Neutrophil (primary cell): ENCODE results near the gene SLC25A45.

Experiments used
- H3K27ac ChIP-seq: fragments of 200-600 bp; sonication (generic); 2 replicates; pipeline ENCODE4 v1.5.1; 2016; ENCODE audit warnings: mild to moderate bottlenecking, moderate library complexity
- H3K27me3 ChIP-seq: fragments of 200-600 bp; sonication (generic); 2 replicates; pipeline ENCODE4 v1.6.0; 2016; ENCODE audit warnings: mild to moderate bottlenecking
- H3K36me3 ChIP-seq: fragments of 200-600 bp; sonication (generic); 2 replicates; pipeline ENCODE4 v1.5.1; 2017
- H3K4me1 ChIP-seq, 2 experiments: fragments of 200-600 bp in 1 of 2; sonication (generic) in 1 of 2; 1 replicate in 1 of 2; 2 replicates in 1 of 2; pipeline versions ENCODE4 v1.5.1 to v1.6.1; 2013 to 2016; ENCODE audit warnings: low read depth in 1 of 2, low read length in 1 of 2, mild to moderate bottlenecking in 1 of 2, moderate library complexity in 1 of 2; ENCODE audit not compliant: control insufficient read depth in 1 of 2, insufficient read depth in 1 of 2
- H3K4me3 ChIP-seq, 2 experiments: fragments of 200-600 bp in 1 of 2; sonication (generic) in 1 of 2; 1 replicate in 1 of 2; 2 replicates in 1 of 2; pipeline ENCODE4 v1.5.1; 2013 to 2016; ENCODE audit warnings: low read depth in 1 of 2, low read length in 1 of 2, mild to moderate bottlenecking in 1 of 2, moderate library complexity in 1 of 2
- H3K9me3 ChIP-seq: fragments of 200-600 bp; sonication (generic); 2 replicates; pipeline ENCODE4 v1.5.1; 2016
- TF ChIP-seq, protein P1 (sequence below): fragments of 200-600 bp; sonication (generic); IDR thresholded peaks from 2 replicates; pipeline ENCODE4 v1.5.1; 2016; ENCODE audit warnings: antibody characterized with exemption

Gene SLC25A45

DNA sequence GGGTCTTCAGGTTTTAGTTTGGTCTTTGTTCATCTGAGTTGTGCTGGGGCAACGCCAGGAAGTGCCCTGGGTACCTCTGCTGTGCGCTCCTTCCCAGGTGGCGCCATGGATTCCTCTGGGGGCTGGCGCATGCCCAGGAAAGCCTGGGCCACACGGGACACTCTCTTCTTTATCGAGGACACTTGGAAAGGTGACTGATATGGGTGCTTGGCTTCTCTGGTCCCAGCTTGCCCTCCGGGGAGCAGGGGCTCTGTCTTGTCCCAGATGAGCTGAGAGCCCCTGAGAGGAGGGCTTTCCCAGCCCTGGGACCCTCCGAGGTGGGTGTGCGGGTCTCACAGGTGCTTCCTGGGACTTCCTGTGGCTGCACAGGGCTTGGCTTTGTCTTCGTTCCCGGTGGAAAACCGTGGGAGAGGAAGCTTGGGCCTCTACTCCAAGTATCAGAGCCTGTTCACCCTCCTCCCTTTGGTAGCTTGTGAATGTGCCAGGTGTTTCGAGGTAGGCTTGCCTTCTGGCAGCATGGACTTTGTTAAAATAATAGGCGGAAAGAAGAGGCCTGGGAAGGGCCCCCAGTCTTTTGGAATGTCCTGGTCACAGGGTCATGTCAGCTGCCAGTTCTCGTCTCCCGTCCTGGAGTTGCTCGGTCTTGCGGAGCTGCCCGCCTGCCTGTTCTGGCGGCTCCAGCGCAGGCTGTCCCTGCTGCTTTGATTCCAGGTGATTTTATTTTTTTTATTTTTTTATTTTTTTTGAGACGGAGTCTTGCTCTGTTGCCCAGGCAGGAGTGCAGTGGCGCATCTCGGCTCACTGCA, 30.0 kb upstream of the SLC25A45 start:
- Histone ChIP-seq H3K9me3 (no peaks in the 10 kb centered on the region), H3K27ac (no peak overlapping the region), H3K4me1 (peaks cover 19% of the 10 kb centered on the region in 2 experiments), H3K4me3 (no peak overlapping the region), H3K36me3 (peaks cover 65% of the 10 kb centered on the region), H3K27me3 (no peaks in the 10 kb centered on the region)
- TF ChIP-seq, protein P1, sequence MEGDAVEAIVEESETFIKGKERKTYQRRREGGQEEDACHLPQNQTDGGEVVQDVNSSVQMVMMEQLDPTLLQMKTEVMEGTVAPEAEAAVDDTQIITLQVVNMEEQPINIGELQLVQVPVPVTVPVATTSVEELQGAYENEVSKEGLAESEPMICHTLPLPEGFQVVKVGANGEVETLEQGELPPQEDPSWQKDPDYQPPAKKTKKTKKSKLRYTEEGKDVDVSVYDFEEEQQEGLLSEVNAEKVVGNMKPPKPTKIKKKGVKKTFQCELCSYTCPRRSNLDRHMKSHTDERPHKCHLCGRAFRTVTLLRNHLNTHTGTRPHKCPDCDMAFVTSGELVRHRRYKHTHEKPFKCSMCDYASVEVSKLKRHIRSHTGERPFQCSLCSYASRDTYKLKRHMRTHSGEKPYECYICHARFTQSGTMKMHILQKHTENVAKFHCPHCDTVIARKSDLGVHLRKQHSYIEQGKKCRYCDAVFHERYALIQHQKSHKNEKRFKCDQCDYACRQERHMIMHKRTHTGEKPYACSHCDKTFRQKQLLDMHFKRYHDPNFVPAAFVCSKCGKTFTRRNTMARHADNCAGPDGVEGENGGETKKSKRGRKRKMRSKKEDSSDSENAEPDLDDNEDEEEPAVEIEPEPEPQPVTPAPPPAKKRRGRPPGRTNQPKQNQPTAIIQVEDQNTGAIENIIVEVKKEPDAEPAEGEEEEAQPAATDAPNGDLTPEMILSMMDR = no peak

DNA sequence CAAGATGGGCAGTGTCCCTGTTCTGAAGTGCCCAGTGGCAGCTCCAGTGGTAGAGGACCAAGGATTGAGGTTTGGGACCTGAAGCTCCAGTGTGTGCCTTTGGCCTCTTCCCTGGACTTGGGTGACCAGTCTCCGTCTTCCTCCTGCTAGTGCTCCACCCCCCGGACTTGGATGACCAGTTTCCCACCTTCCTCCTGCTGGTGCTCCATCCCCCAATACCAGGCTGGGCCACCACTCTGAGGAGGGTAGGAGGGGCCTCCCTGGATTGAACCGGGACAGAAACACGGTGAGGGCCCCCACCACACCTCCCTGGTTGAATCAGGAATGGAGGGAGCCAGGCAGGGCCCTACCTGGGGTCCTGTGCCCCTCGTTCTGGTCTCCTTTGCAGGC, 29.2 kb upstream of the SLC25A45 start:
- Histone ChIP-seq H3K36me3 (peaks cover 73% of the 10 kb centered on the region), H3K27ac (no peak overlapping the region), H3K9me3 (no peaks in the 10 kb centered on the region), H3K4me3 (no peak overlapping the region), H3K4me1 (peaks cover 11% of the 10 kb centered on the region in 2 experiments), H3K27me3 (no peaks in the 10 kb centered on the region)
- TF ChIP-seq, protein P1 = no peak

DNA sequence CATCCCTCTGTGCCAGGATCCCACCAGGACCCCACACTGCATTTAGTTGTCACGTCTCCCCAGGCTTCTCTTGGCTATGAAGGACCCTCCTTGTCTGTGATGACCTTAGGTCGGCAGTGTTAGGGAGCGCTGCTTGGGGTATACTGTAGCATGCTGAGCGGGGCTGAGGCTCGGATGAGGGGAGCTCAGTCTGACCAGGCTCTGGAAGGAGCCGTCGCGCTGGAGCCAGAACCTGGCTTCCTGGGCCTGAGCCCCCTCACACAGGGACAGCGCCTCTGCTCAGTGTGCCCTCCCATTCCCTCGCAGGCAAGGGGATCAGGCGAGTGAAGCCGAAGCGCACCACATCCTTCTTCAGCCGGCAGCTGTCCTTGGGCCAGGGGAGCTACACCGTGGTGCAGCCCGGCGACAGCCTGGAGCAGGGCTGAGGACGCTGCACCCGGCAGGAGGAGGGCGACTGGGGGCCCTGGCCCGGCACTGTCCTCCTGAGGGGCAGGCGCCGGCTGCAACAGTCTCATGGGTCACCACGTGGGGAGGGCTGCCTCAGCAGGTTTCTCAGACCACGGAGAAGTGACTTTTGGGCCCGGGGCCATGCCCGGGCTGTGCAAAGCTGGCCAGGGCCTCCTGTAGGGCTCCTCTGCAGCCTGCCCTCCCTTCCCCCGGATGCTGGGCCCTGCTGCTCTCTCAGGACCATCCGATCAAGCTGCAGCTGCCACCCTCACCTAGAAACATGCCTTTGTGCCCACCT, 28.7 kb upstream of the SLC25A45 start:
- Histone ChIP-seq H3K27me3 (no peaks in the 10 kb centered on the region), H3K36me3 (peaks cover 78% of the 10 kb centered on the region), H3K4me1 (peaks cover 5% of the 10 kb centered on the region in 2 experiments), H3K9me3 (no peaks in the 10 kb centered on the region), H3K27ac (no peak overlapping the region), H3K4me3 (no peak overlapping the region)
- TF ChIP-seq, protein P1 = no peak

DNA sequence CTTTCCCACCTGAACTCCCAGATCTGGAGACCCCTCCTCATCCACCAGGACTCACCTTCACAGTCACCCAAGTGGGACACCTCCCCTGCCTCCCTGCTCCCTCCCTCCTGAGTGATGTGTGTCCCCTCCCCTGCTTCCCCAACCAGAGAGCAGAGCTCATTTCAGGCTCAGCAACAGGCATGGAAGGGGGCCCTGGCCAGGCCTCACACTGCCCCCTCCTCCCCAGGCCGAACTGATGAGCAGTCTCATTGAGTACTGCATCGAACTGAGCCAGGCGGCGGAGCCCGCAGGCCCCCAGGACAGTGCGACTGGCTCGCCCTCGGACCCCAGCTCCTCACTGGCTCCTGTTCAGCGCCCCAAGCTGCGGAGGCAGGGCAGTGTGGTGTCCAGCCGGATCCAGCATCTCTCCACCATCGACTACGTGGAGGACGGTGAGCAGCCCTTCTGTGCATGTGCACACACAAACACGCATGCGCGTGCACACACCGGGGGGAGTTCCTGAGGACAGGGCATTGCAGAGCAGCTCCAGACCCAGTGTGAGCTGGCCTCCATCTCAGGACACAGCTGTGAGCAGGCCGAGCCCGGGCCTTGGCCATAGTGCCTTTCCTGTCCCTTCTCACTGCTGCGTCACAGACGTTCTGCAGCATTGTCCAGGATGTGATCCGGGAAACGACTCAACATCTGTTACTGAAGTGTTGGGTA, 22.3 kb upstream of the SLC25A45 start:
- peaks cover 76% of the 10 kb centered on the region for H3K36me3 ChIP-seq
- H3K9me3 ChIP-seq = no peaks in the 10 kb centered on the region

DNA sequence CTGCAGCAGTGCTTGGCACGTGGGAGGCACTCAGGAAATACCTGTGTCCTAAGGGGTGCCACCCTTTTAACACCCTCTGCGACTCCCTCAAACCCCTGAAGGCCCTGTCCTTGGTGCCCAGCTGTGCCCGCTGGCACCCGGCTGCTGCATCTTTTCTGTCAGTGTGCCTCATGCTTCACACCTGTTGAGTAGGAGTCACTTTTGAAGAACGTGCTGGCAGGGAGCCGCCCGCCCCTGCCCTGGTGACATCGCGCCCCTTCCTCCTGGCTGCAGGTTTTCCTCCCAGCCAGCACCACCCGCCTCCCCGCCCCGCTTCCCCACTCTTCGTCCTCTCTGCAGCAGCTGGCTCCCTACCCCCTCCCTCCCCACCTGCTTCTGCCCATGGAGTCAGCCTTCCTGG, 21.8 kb upstream of the SLC25A45 start:
- no peaks in the 10 kb centered on the region for H3K27me3 ChIP-seq
- H3K36me3 ChIP-seq = peaks cover 76% of the 10 kb centered on the region
- no peak overlapping the region for H3K4me3 ChIP-seq
- TF ChIP-seq, protein P1 = no peak
- no peaks in the 10 kb centered on the region for H3K9me3 ChIP-seq
- H3K27ac ChIP-seq = peak overlapping the region; percentile 87
- H3K4me1 ChIP-seq = peaks cover 17 to 21% of the 10 kb centered on the region in 2 experiments

More for the DNA sequence above, 22.3 kb upstream of the SLC25A45 start:
- Histone ChIP-seq H3K27ac (peak overlapping the region; percentile 87), H3K4me1 (peaks cover 17 to 21% of the 10 kb centered on the region in 2 experiments), H3K4me3 (no peak overlapping the region), H3K27me3 (no peaks in the 10 kb centered on the region)
- TF ChIP-seq, protein P1 = no peak
